Common myeloid progenitor, CD34-positive (primary cell): ENCODE results near the gene COA4.
"Not testable (repeated sequence)": the region's sequence is repeated elsewhere in the genome, so short reads cannot be mapped to it uniquely, and the experiment has no call there.

Experiments
- CTCF ChIA-PET: fragments of 350-600 bp; sonication (Branson Sonifier 250); formaldehyde crosslinking; loops from one replicate; lab custom pipeline; 2021; ENCODE audit warnings: antibody characterized with exemption; lab: Charles Lee
- POLR2A ChIA-PET: fragments of 350-600 bp; sonication (Branson Sonifier 250); formaldehyde crosslinking; loops from one replicate; lab custom pipeline; 2021; ENCODE audit warnings: antibody characterized with exemption; lab: Charles Lee
- DNase-seq, 3 donors: peaks; one replicate each; pipeline versions ENCODE4 v3.0.0 to v3.0.0-alpha.2; 2013
- H3K27ac ChIP-seq, 2 experiments: 1 replicate in 1 of 2; 2 replicates in 1 of 2; pipeline ENCODE4 v1.7.0; 2013; ENCODE audit warnings: inconsistent platforms in 2 of 2, low read length in 2 of 2, mild to moderate bottlenecking in 2 of 2, low read depth in 1 of 2, moderate library complexity in 1 of 2; ENCODE audit not compliant: severe bottlenecking in 2 of 2, insufficient read depth in 1 of 2, poor library complexity in 1 of 2
- H3K27me3 ChIP-seq, 5 experiments: replicated peaks in 2 of 5; 1 replicate in 3 of 5; 2 replicates in 2 of 5; pipeline versions ENCODE4 v1.6.1 to v1.7.0; 2013; ENCODE audit warnings: low read length in 4 of 5, mild to moderate bottlenecking in 2 of 5, moderate library complexity in 2 of 5, inconsistent platforms in 1 of 5; ENCODE audit not compliant: insufficient read depth in 5 of 5, control insufficient read depth in 4 of 5
- H3K36me3 ChIP-seq, 4 experiments: 1 replicate in 2 of 4; 2 replicates in 2 of 4; pipeline versions ENCODE4 v1.6.1 to v1.7.0; 2013; ENCODE audit warnings: low read length in 3 of 4, control low read depth in 1 of 4, mild to moderate bottlenecking in 1 of 4; ENCODE audit not compliant: control insufficient read depth in 4 of 4, insufficient read depth in 4 of 4
- H3K4me1 ChIP-seq, 4 experiments: 1 replicate in 3 of 4; 2 replicates in 1 of 4; pipeline versions ENCODE4 v1.6.1 to v1.7.1; 2013; ENCODE audit warnings: low read length in 3 of 4, mild to moderate bottlenecking in 3 of 4, control low read depth in 1 of 4, inconsistent platforms in 1 of 4, moderate library complexity in 1 of 4; ENCODE audit not compliant: control insufficient read depth in 4 of 4, insufficient read depth in 4 of 4; ENCODE audit errors: control extremely low read depth in 1 of 4
- H3K4me3 ChIP-seq, 7 experiments: 1 replicate in 4 of 7; 2 replicates in 3 of 7; pipeline versions ENCODE4 v1.5.1 to v1.7.0; 2013; ENCODE audit warnings: mild to moderate bottlenecking in 7 of 7, low read length in 6 of 7, moderate library complexity in 6 of 7, inconsistent platforms in 2 of 7, low read depth in 2 of 7, control low read depth in 1 of 7; ENCODE audit not compliant: insufficient read depth in 4 of 7, control insufficient read depth in 1 of 7; ENCODE audit errors: extremely low read depth in 1 of 7
- H3K9me3 ChIP-seq, 5 experiments: 1 replicate in 4 of 5; 2 replicates in 1 of 5; pipeline versions ENCODE4 v1.6.1 to v1.7.1; 2013; ENCODE audit warnings: low read length in 4 of 5, mild to moderate bottlenecking in 2 of 5, inconsistent platforms in 1 of 5, low read depth in 1 of 5, moderate library complexity in 1 of 5; ENCODE audit not compliant: control insufficient read depth in 4 of 5, insufficient read depth in 2 of 5; ENCODE audit errors: control extremely low read depth in 1 of 5
- WGBS: methylation state at CpG from one replicate; pipeline ENCODE4 v1.1.5; 2013; ENCODE audit not compliant: insufficient coverage; 5-methylcytosine and 5-hydroxymethylcytosine counted together

COA4 gene

DNA sequence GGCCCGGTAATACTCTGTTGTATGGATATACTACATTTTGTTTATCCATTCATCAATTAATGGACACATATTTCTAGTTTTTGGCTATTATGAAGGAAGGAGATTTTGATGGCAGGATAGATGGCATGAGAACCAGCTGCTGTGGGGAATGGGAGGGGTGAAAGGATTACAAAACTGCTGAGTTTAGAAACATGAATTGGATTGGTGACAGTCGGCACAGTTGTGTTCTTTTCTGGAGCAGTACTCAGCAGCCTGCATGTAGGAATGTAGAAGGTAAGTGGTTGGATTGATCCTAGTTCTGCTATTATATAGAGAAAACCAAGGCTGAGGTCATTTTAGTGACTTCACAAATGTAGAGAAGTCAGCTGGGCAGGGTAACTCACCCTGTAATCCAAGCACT is 7.2 kb upstream of the COA4 start:
- Histone ChIP-seq H3K27me3 (no peaks in the 10 kb centered on the region), H3K4me1 (no peaks in the 10 kb centered on the region), H3K36me3 (peaks cover 2 to 21% (median 8%) of the 10 kb centered on the region in 4 experiments), H3K9me3 (no peaks in the 10 kb centered on the region), H3K27ac (no peak overlapping the region), H3K4me3 (no peak overlapping the region)
- ChIA-PET CTCF (interaction anchor here (1.3 kb wide), 1 partner anchor 17 kb away, joined by 4 read pairs; no protein-coding TSS in a partner anchor), POLR2A (no interaction called here)
- 100% methylated on average over 1 of the region's 2 CpGs for WGBS
- no peak for DNase-seq

GRCh38 chr11:73880449-73880848 is 3.8 kb upstream of the COA4 start:
- H3K27ac ChIP-seq, H3K4me3 ChIP-seq, DNase-seq, H3K27me3 ChIP-seq, H3K9me3 ChIP-seq: not testable (repeated sequence)
- Histone ChIP-seq H3K36me3 (peaks cover 0 to 11% (median under 1%) of the 10 kb centered on the region in 4 experiments), H3K4me1 (peaks cover 9 to 15% (median 12%) of the 10 kb centered on the region in 4 experiments)
- POLR2A ChIA-PET = interaction anchor here (0.7 kb wide), 1 partner anchor 119 kb away, joined by 3 read pairs; the partner anchor contains the start of gene RAB6A
- CTCF ChIA-PET = interaction anchor here (0.6 kb wide), 1 partner anchor 698 kb away, joined by 4 read pairs; no protein-coding TSS in a partner anchor
- 90% methylated on average over 8 of the region's 10 CpGs for WGBS

DNA sequence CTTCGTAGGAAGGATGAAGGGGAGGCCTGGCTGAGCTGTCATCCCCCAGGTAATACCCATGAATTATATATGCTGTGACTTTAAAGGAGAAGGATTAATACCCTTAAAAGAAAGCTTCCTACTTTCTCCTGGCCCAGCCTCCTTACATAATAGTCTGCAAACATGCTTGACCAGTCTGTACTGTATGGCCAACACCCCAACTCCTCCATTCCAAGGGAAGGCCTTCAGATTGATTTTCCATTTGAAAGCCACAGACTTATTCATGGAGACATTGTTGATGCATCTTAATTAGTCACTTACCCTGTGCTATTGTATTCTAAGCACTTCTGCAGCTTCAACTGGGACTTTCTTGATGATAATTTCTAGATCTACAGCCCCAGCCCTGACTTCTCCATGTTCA is 2.1 kb upstream of the COA4 start:
- H3K4me1 ChIP-seq = peaks cover 11 to 18% (median 17%) of the 10 kb centered on the region in 4 experiments
- CTCF ChIA-PET = interaction anchor here (1.2 kb wide), 1 partner anchor 21 kb away, joined by 5 read pairs; no protein-coding TSS in a partner anchor
- H3K4me3 ChIP-seq = no peak overlapping the region
- POLR2A ChIA-PET = no interaction called here
- no peaks in the 10 kb centered on the region for H3K9me3 ChIP-seq
- H3K27me3 ChIP-seq = no peaks in the 10 kb centered on the region
- no peak for DNase-seq
- WGBS = no CpG with 5 or more reads among the region's 1 CpG
- peaks cover 0 to 11% (median 5%) of the 10 kb centered on the region in 4 experiments for H3K36me3 ChIP-seq
- H3K27ac ChIP-seq = no peak overlapping the region

- ChIA-PET CTCF (no interaction called here), POLR2A (no interaction called here)
- peaks cover 11 to 33% (median 20%) of the 10 kb centered on the region in 4 experiments for H3K36me3 ChIP-seq
- H3K27me3 ChIP-seq = no peaks in the 10 kb centered on the region
- 52% methylated on average over 3 of the region's 8 CpGs for WGBS
- H3K4me3 ChIP-seq = peak overlapping the region; percentile 5 to 97 (median 87)
- peak overlapping the region; percentile 77 to 90 for H3K27ac ChIP-seq
- DNase-seq = no peak
- no peaks in the 10 kb centered on the region for H3K9me3 ChIP-seq
- peaks cover 11 to 18% (median 17%) of the 10 kb centered on the region in 4 experiments for H3K4me1 ChIP-seq
Measured at GRCh38 chr11:73875840-73876239, 806 bp downstream of the COA4 start.

- H3K4me3 ChIP-seq = peak overlapping the region in 6 of 7 experiments; percentile 84 to 97 (median 90)
- WGBS = 100% methylated on average over 1 of the region's 1 CpG
- ChIA-PET CTCF (interaction anchor here (1.5 kb wide), 1 partner anchor 9 kb away, joined by 3 read pairs; no protein-coding TSS in a partner anchor), POLR2A (no interaction called here)
- H3K36me3 ChIP-seq = peaks cover 13 to 36% (median 23%) of the 10 kb centered on the region in 4 experiments
- H3K4me1 ChIP-seq = peaks cover 11 to 18% (median 17%) of the 10 kb centered on the region in 4 experiments
- no peak for DNase-seq
- H3K27me3 ChIP-seq = no peaks in the 10 kb centered on the region
- peak overlapping the region in 1 of 2 experiments; percentile 90 for H3K27ac ChIP-seq
- H3K9me3 ChIP-seq = no peaks in the 10 kb centered on the region
Measured at GRCh38 chr11:73875380-73875779, 1.3 kb downstream of the COA4 start.

GRCh38 chr11:73872749-73873357 is 3.8 kb downstream of the COA4 start:
- WGBS = 98% methylated on average over 9 of the region's 9 CpGs
- H3K9me3 ChIP-seq = no peaks in the 10 kb centered on the region
- no peak for DNase-seq
- H3K27ac ChIP-seq = no peak overlapping the region
- H3K4me1 ChIP-seq = peaks cover 9 to 18% (median 17%) of the 10 kb centered on the region in 4 experiments
- no peak overlapping the region for H3K4me3 ChIP-seq
- ChIA-PET CTCF (interaction anchor here (0.7 to 1.2 kb wide), 2 partner anchors 17 to 458 kb away, joined by 3 to 4 read pairs; no protein-coding TSS in a partner anchor), POLR2A (no interaction called here)
- no peaks in the 10 kb centered on the region for H3K27me3 ChIP-seq
- H3K36me3 ChIP-seq = peaks cover 18 to 47% (median 32%) of the 10 kb centered on the region in 4 experiments

DNA sequence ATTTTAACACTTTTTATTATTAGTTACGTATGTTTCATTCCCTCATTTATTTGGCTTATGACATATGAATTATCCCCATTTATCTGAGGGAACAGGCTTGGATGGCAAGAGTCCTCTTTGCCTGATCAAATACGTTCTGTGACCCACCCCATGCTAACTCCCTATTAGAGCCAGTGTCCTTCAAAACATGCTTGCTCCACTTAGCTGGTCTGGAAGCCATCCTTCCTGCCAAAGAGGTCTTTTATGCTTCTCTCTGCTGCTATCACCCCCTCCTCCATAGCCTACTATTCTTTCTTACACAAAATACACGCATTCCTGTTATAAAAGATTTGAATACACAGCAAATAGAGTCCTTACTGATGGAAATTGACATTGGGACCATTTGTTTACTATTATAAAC is 6.4 kb downstream of the COA4 start:
- no peak for DNase-seq
- no peak overlapping the region for H3K27ac ChIP-seq
- H3K36me3 ChIP-seq = peaks cover 18 to 45% (median 33%) of the 10 kb centered on the region in 4 experiments
- H3K9me3 ChIP-seq = no peaks in the 10 kb centered on the region
- CTCF ChIA-PET = interaction anchor here (1.5 kb wide), 1 partner anchor 16 kb away, joined by 4 read pairs; no protein-coding TSS in a partner anchor
- no peaks in the 10 kb centered on the region for H3K27me3 ChIP-seq
- POLR2A ChIA-PET = no interaction called here
- peaks cover 0 to 3% (median 2%) of the 10 kb centered on the region in 4 experiments for H3K4me1 ChIP-seq
- 92% methylated on average over 1 of the region's 3 CpGs for WGBS
- no peak overlapping the region for H3K4me3 ChIP-seq
